K562 (cell line): ENCODE results near the gene ZRANB1. TPM values are rescaled to one million over a fixed set of nuclear protein-coding genes. Genes with fewer than 3 reads are reported as not detected.

Experiments
- ATAC-seq: fragments of 200-7000 bp; cut with Tn5 transposase; 3 replicates; pipeline ENCODE4 v1.9.1; 2020; ENCODE audit warnings: moderate library complexity
- BruUV-seq: library from RNA; stranded (reverse); fragments of 400-500 nt; replicated peaks from 2 replicates; lab custom pipeline; 2021; lab: Mats Ljungman, UMichigan
- CTCF ChIA-PET: fragments of 300-600 bp; formaldehyde crosslinking; extraction: SDS; loops from one replicate; lab custom pipeline; 2021; ENCODE audit warnings: low intra/inter-chr PET ratio; lab: Yijun Ruan, JAX
- POLR2A ChIA-PET: fragments of 300-600, 350-650 bp; sonication (Branson Sonifier 250); formaldehyde crosslinking; extraction: SDS; loops from one replicate; lab custom pipeline; 2021; ENCODE audit warnings: antibody characterized with exemption, inconsistent platforms; lab: Yijun Ruan, JAX
- DNase-seq, 4 experiments: peaks; one replicate each; pipeline versions ENCODE4 v3.0.0 to v3.0.0-alpha.2; 2011 to 2018; ENCODE audit warnings: low spot score in 3 of 4, mixed read lengths in 3 of 4; ENCODE audit errors: extremely low read depth in 1 of 4
- FAIRE-seq: peaks from 2 replicates; lab custom pipeline; 2011; peaks lifted over from hg19 to GRCh38; lab: Jason Lieb, UNC
- H2AFZ ChIP-seq: 2 replicates; pipeline ENCODE4 v1.6.0; 2011; ENCODE audit warnings: low read depth, low read length, control low read depth, inconsistent platforms
- H3K27ac ChIP-seq: fragments of 200-600 bp; 3 replicates; pipeline ENCODE4 v1.8.0; 2011; ENCODE audit warnings: low read depth, mild to moderate bottlenecking, control low read depth, inconsistent platforms, low read length, moderate library complexity, mixed read lengths; ENCODE audit errors: extremely low read depth
- H3K27me3 ChIP-seq, 2 experiments: fragments of 300-600 bp in 1 of 2; 2 replicates in 1 of 2; 3 replicates in 1 of 2; pipeline versions ENCODE4 v1.6.0 to v1.8.0; 2011; ENCODE audit warnings: inconsistent platforms in 2 of 2, low read length in 2 of 2, mild to moderate bottlenecking in 1 of 2, mixed read lengths in 1 of 2, moderate library complexity in 1 of 2; ENCODE audit not compliant: control insufficient read depth in 2 of 2, insufficient read depth in 2 of 2
- H3K36me3 ChIP-seq: fragments of 300-600 bp; 3 replicates; pipeline ENCODE4 v1.8.0; 2011; ENCODE audit warnings: mild to moderate bottlenecking, low read length, inconsistent platforms; ENCODE audit not compliant: control insufficient read depth, insufficient read depth
- H3K4me1 ChIP-seq, 2 experiments: fragments of 200-600 bp in 1 of 2; replicated peaks in 1 of 2; 2 replicates in 1 of 2; 3 replicates in 1 of 2; pipeline versions ENCODE4 v1.5.1 to v1.8.0; 2011; ENCODE audit warnings: inconsistent platforms in 2 of 2, low read length in 2 of 2, mild to moderate bottlenecking in 1 of 2, mixed read lengths in 1 of 2, moderate library complexity in 1 of 2; ENCODE audit not compliant: control insufficient read depth in 2 of 2, insufficient read depth in 2 of 2
- H3K4me2 ChIP-seq: 2 replicates; pipeline ENCODE4 v1.6.1; 2011; ENCODE audit warnings: low read length, control low read depth, inconsistent platforms, mixed read lengths; ENCODE audit not compliant: insufficient read depth
- H3K4me3 ChIP-seq: fragments of 200-600 bp; sonication (generic), shearing (Covaris generic); 2 replicates; pipeline ENCODE4 v1.5.1; 2016; ENCODE audit warnings: control low read depth, inconsistent platforms
- H3K79me2 ChIP-seq: fragments of 200-600 bp; 3 replicates; pipeline ENCODE4 v1.8.0; 2011; ENCODE audit warnings: low read length, inconsistent platforms; ENCODE audit not compliant: control insufficient read depth, insufficient read depth
- H3K9ac ChIP-seq, 2 experiments: 2 replicates each; pipeline versions ENCODE4 v1.6.0 to v1.6.1; 2011; ENCODE audit warnings: low read depth in 2 of 2, low read length in 2 of 2, control low read depth in 1 of 2, inconsistent platforms in 1 of 2, mild to moderate bottlenecking in 1 of 2, mixed read lengths in 1 of 2; ENCODE audit not compliant: insufficient read depth in 1 of 2
- H3K9me1 ChIP-seq: one replicate; pipeline ENCODE4 v1.6.0; 2011; ENCODE audit warnings: inconsistent platforms, mild to moderate bottlenecking, low read length, moderate library complexity; ENCODE audit not compliant: control insufficient read depth, insufficient read depth
- H3K9me3 ChIP-seq: replicated peaks from 2 replicates; pipeline ENCODE4 v1.5.1; 2011; ENCODE audit warnings: low read depth, low read length, inconsistent platforms; ENCODE audit not compliant: control insufficient read depth, insufficient read depth
- H4K20me1 ChIP-seq: replicated peaks from 2 replicates; pipeline ENCODE4 v1.6.1; 2011; ENCODE audit warnings: low read length, inconsistent platforms, mixed read lengths; ENCODE audit not compliant: control insufficient read depth, insufficient read depth
- ATF2 ChIP-seq: sonication (generic); formaldehyde crosslinking; IDR thresholded peaks from 2 replicates; pipeline ENCODE4 v1.8.1; 2022; ENCODE audit warnings: missing genetic modification reagents
- ATF7 ChIP-seq: fragments of 450-650 bp; IDR thresholded peaks from 2 replicates; pipeline ENCODE4 v1.7.1; 2014; ENCODE audit warnings: mild to moderate bottlenecking, moderate library complexity
- C11orf30 ChIP-seq: fragments of 450-650 bp; IDR thresholded peaks from 2 replicates; pipeline ENCODE4 v1.6.1; 2016; ENCODE audit warnings: low read depth, mild to moderate bottlenecking
- CBFB ChIP-seq: sonication (generic); formaldehyde crosslinking; IDR thresholded peaks from 2 replicates; pipeline ENCODE4 v1.4.0; 2020; ENCODE audit warnings: mild to moderate bottlenecking, missing genetic modification reagents
- CSDE1 ChIP-seq, 2 experiments: fragments of 450-650 bp; IDR thresholded peaks; 2 replicates each; pipeline ENCODE4 v1.6.1; 2016; ENCODE audit warnings: mild to moderate bottlenecking in 1 of 2
- ELF1 ChIP-seq: fragments of 200-800 bp; sonication (Bioruptor generic); IDR thresholded peaks from 2 replicates; pipeline ENCODE4 v1.6.1; 2016; ENCODE audit warnings: missing genetic modification characterization, missing compliant biosample characterization
- FOXK1 ChIP-seq: sonication (generic); formaldehyde crosslinking; IDR thresholded peaks from 2 replicates; pipeline ENCODE4 v1.8.0; 2022; ENCODE audit warnings: missing genetic modification reagents, mild to moderate bottlenecking, borderline replicate concordance
- KDM2B ChIP-seq: fragments of 250-450 bp; sonication (Bioruptor Pico); IDR thresholded peaks from 2 replicates; pipeline ENCODE4 v1.8.0; 2021; ENCODE audit warnings: mild to moderate bottlenecking, moderate library complexity
- MAFK ChIP-seq: IDR thresholded peaks from 2 replicates; pipeline ENCODE4 v1.6.1; 2011; ENCODE audit warnings: low read length, improper control_type of control experiment
- MBD1 ChIP-seq: fragments of 250-450 bp; sonication (Bioruptor Pico); IDR thresholded peaks from 2 replicates; pipeline ENCODE4 v1.8.0; 2022; ENCODE audit warnings: inconsistent platforms
- POLR2AphosphoS2 ChIP-seq: IDR thresholded peaks from 2 replicates; pipeline ENCODE4 v1.6.1; 2012; ENCODE audit warnings: low read length, improper control_type of control experiment
- PRDM10 ChIP-seq: fragments of 450-650 bp; IDR thresholded peaks from 2 replicates; pipeline ENCODE4 v1.6.1; 2018; ENCODE audit not compliant: partially characterized antibody
- TEAD1 ChIP-seq, 2 experiments: fragments of 450-650 bp in 1 of 2; sonication (generic) in 1 of 2; formaldehyde crosslinking; IDR thresholded peaks; 2 replicates each; pipeline versions ENCODE4 v1.4.0 to v1.8.0; 2020 to 2022; ENCODE audit warnings: mild to moderate bottlenecking in 2 of 2, missing genetic modification reagents in 1 of 2
- WGBS: fragments of 100-300 bp; shearing (Covaris generic); methylation state at CpG from one replicate; pipeline ENCODE4 v1.1.6; 2016; ENCODE audit warnings: low coverage, mixed read lengths; ENCODE audit not compliant: insufficient coverage; ENCODE audit errors: missing lambda C conversion rate; 5-methylcytosine and 5-hydroxymethylcytosine counted together
- in situ Hi-C: fragments of 300-500 bp; cut with MboI; formaldehyde crosslinking; loops from 4 replicates; pipeline ENCODE4 v1.15.0; 2018; ENCODE audit warnings: inconsistent platforms, mixed read lengths
- intact Hi-C: fragments of 100-400 bp; cut with micrococcal nuclease; formaldehyde crosslinking; loops from 2 replicates; pipeline ENCODE4 v1.14.2; 2022
- polyA plus RNA-seq, 8 experiments: library from polyadenylated mRNA; depleted of rRNA in 4 of 8; stranded (reverse) in 5 of 8; unstranded in 3 of 8; fragments of >200 nt; fragmentation: Nextera tagmentation in 2 of 8; fragmentation: Illumina TruSeq in 1 of 8; extraction: Ambion mirVana in 2 of 8; extraction: Trizol in 1 of 8; gene quantifications; 2 replicates each; pipeline versions ENCODE4 v1.2.1 to v1.2.3, GENCODE V29; 2011 to 2014; ENCODE audit warnings: inconsistent platforms in 1 of 8, missing spikeins in 1 of 8
- total RNA-seq, 7 experiments: library from RNA; depleted of rRNA in 6 of 7; stranded (reverse); fragments of >200 nt in 6 of 7; fragmentation: Illumina TruSeq in 2 of 7; extraction: Trizol in 2 of 7; gene quantifications; 2 replicates each; pipeline versions ENCODE4 v1.2.1 to v1.2.3, GENCODE V29; 2011 to 2021; ENCODE audit warnings: low replicate concordance in 1 of 7

Gene ZRANB1
- total and polyA plus RNA-seq, 9 of the 15 experiments (the other 6 are each of a cell fraction or from before 2014, with no cell fraction given), result 0.07 to 1.1 (median 0.64) TPM

GRCh38 chr10:125013529-125013872 lies 71.6 kb downstream of the ZRANB1 start:
- no peaks in the 10 kb centered on the region for H3K4me1 ChIP-seq
- no peaks in the 10 kb centered on the region for H3K36me3 ChIP-seq
- no TSS peak for BruUV-seq
- H3K27me3 ChIP-seq, result no peaks in the 10 kb centered on the region
- H3K79me2 ChIP-seq, result no peaks in the 10 kb centered on the region
- no CpG with 5 or more reads among the region's 7 CpGs for WGBS
- no peaks in the 10 kb centered on the region for H3K9me1 ChIP-seq
- no peak for TF ChIP-seq POLR2AphosphoS2
- no peak for TF ChIP-seq FOXK1 (CRISPR knock-in tag)
- TF ChIP-seq CSDE1 (IDR thresholded peaks at IDR 0.05), result no peak
- TF ChIP-seq MBD1 (CRISPR knock-in tag), result no peak
- TF ChIP-seq MAFK, result no peak
- TF ChIP-seq ELF1, result no peak
- no peak for TF ChIP-seq TEAD1 (CRISPR knock-in tag; IDR thresholded peaks at IDR 0.05)
- no peak for TF ChIP-seq CBFB (CRISPR knock-in tag)
- TF ChIP-seq ATF7, result no peak
- no peak for TF ChIP-seq ATF2 (CRISPR knock-in tag)
- TF ChIP-seq KDM2B (CRISPR knock-in tag), result no peak
- TF ChIP-seq C11orf30, result no peak
- TF ChIP-seq PRDM10, result no peak
- H3K9me3 ChIP-seq, result no peaks in the 10 kb centered on the region
- no peak overlapping the region for H3K9ac ChIP-seq
- FAIRE-seq (no peak), DNase-seq (no peak), ATAC-seq (no peak)
- no peaks in the 10 kb centered on the region for H4K20me1 ChIP-seq
- CTCF ChIA-PET, result no interaction called here
- H3K4me3 ChIP-seq, result no peak overlapping the region
- no peak overlapping the region for H2AFZ ChIP-seq
- POLR2A ChIA-PET, result no interaction called here
- in situ Hi-C loops (no loop called here), intact Hi-C loops (no loop called here)
- no peak overlapping the region for H3K27ac ChIP-seq
- H3K4me2 ChIP-seq, result no peak overlapping the region
